Stimulated activated effector memory CD8-positive, alpha-beta T cell treated with anti-CD3 and anti-CD28 coated beads, Interleukin-12 subunit alpha, Interleukin-12 subunit beta, amount 100 ng/mL, for 72 hours (primary cell): ENCODE measurements around the gene ROR2.
A peak's percentile ranks its signal among the peaks of the same experiment; 100 is the strongest.

Experiments
- ATAC-seq: fragments of 150-1000 bp; cut with Tn5 transposase; 2 replicates; pipeline ENCODE4 v1.10.0; 2021
- DNase-seq, 2 donors: peaks; one replicate each; pipeline ENCODE4 v3.0.0; 2021 to 2022; ENCODE audit warnings: low spot score in 2 of 2
- H3K27ac Mint-ChIP-seq: one replicate; pipeline ENCODE4 v1.8.0; 2022; ENCODE audit warnings: mild to moderate bottlenecking, mixed read lengths
- H3K36me3 Mint-ChIP-seq: one replicate; pipeline ENCODE4 v1.8.0; 2022; ENCODE audit warnings: mild to moderate bottlenecking, mixed read lengths
- H3K4me1 Mint-ChIP-seq: one replicate; pipeline ENCODE4 v1.8.0; 2022; ENCODE audit warnings: mixed read lengths
- H3K4me3 Mint-ChIP-seq: one replicate; pipeline ENCODE4 v1.8.0; 2022; ENCODE audit warnings: mild to moderate bottlenecking, mixed read lengths
- H3K9me3 Mint-ChIP-seq: one replicate; pipeline ENCODE4 v1.8.0; 2022; ENCODE audit warnings: mixed read lengths

ROR2 gene

DNA sequence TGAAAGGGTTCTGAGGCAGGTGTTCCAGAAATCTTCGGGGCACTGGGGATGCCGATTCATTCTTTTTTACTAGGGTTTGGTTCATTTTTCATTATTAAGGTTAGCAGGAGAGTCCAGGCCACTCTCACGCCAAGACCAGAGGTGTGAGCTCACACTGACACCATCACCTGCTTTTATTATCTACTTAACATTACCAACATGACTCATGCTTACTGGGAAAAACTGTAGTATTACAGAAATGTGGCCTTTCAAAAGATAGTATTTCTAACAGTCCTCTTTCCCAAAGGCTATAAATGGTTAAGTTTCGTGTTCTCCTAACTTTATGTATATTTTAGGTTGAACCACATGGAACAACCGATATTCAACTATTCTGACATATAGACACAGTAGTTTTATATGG is 222.1 kb downstream of the ROR2 start:
- peaks cover 9% of the 10 kb centered on the region for H3K4me1 Mint-ChIP-seq
- H3K9me3 Mint-ChIP-seq: no peaks in the 10 kb centered on the region
- no peaks in the 10 kb centered on the region for H3K36me3 Mint-ChIP-seq
- no peak for ATAC-seq
- H3K4me3 Mint-ChIP-seq: no peak overlapping the region
- no peak overlapping the region for H3K27ac Mint-ChIP-seq
- no peak for DNase-seq

DNA sequence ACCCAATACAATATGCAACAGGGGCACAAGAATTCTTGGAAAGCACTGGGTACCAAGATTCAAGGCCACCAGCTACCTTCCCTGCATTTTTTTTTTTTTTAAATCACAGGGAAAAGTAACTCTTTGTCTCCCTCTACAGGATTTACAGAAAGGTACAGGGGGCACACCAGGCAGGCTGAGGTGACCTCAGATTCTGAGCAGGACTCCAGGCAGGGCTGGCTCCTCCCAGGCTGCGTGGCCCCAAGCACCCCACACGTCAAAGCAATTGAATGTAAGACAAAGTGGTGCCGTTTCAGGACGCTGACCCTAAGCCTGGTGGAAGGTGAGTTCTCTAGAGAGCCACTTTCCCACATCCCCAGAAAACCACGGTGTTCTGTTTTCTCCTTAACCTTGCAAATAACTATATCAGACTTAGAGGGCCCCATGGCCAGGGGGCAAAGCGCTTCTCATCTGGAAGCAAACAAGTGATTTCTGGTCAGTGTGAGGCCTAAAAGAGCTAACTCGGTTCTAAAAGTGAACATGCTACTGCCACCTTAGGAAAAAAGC is 222.6 kb downstream of the ROR2 start:
- Mint-ChIP-seq H3K27ac (no peak overlapping the region), H3K9me3 (no peaks in the 10 kb centered on the region), H3K4me3 (no peak overlapping the region), H3K4me1 (peaks cover 9% of the 10 kb centered on the region), H3K36me3 (no peaks in the 10 kb centered on the region)
- ATAC-seq: peak; percentile 88
- peak in 1 of 2 donors; percentile 64 for DNase-seq

DNA sequence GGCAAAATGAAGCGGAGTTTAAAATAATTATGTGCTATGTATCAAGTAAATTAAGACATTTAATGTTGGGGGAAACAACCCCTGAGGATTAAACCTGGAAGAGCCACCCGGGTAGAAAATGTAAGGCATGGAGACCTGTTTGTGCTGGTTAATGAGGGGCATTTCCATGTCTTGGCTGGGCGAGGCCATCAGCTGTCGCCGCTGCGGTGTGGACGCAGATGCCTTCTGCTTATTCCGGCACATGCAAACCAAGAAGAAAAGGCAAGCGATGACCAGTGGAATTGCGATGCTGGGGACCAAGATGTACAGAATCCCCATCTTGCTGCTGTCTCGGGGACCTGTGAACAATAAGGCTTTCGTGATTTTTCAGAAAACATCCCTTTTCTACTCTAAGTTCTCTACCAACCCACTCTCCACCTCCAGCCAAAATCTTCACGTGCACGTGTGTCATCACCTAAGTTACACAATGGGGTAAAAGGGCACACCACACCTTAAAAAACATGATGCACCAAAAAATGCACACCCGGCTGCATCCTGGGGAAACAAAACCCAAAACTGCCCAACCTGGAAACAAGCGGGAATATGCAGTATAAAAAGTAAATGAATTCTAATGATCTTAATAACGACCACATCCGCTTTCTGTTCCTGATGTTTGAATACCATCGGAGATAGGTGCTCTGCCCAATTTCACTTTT is 223.5 kb downstream of the ROR2 start:
- Mint-ChIP-seq H3K4me1 (peaks cover 9% of the 10 kb centered on the region), H3K27ac (peak overlapping the region; percentile 26), H3K36me3 (no peaks in the 10 kb centered on the region), H3K4me3 (no peak overlapping the region), H3K9me3 (no peaks in the 10 kb centered on the region)
- ATAC-seq (no peak), DNase-seq (no peak)

DNA sequence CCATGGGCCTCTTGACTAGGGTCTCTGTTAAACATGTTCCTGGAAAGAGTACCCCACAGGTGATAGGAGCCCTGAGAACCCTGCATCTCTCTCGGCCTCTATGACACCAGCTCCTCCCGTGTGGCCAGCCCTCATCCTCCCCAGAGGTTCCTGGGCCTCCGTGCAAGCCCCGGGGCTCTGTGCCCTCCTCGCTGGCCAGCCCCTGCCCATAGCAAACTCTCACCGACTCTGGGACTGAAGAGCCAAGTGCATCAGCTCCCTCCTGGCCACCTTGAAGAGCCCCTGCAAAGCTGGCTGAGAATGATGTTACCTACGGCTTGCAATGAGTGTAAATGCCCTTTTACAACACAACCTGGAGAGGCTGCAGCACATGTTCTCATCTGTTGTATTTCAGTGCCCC is 224.4 kb downstream of the ROR2 start:
- Mint-ChIP-seq H3K27ac (no peak overlapping the region), H3K4me1 (peaks cover 9% of the 10 kb centered on the region), H3K36me3 (no peaks in the 10 kb centered on the region), H3K9me3 (no peaks in the 10 kb centered on the region), H3K4me3 (no peak overlapping the region)
- ATAC-seq: no peak
- DNase-seq: no peak

DNA sequence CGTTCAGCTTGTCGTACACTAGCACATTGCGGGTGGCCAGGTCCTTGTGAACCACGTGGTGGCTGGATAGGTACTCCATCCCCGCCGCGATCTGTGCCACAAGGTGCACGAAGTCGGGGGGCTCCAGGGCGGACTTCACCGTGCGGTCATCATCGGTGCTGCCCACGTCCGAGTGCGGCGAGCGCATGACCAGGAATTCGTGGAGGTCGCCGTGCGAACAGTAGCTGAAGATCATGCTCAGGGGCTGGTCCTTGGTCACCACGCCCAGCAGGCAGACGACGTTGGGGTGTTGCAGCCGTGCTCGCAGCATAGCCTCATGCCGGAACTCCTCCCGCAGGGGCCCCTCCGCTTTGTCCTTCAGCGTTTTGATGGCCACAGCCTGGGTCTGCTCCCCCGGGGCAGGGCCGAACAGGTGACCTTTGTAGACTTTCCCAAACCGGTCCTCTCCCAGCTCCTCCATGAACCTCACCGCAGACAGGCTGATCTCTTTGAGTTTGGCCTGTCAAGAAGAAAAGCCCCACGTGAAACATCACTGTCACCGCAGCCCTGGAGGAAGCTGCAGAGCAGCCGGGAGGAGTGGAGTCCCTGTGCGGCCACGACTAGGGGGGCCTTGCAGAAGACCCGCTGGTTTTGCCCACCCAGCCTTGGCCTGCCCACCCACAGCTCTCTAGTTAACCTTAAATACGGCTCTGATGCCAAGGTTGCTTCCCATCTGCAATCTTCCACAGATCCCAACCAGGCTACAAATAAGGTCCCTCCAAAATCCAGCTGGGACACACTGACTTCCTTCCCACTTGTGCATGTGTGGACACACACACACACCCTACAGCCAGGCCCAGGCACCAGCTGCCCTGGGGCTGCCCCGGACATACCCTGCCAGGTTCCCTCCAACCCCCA is 225.2 kb downstream of the ROR2 start:
- Mint-ChIP-seq H3K27ac (no peak overlapping the region), H3K4me1 (peaks cover 9% of the 10 kb centered on the region), H3K9me3 (no peaks in the 10 kb centered on the region), H3K36me3 (no peaks in the 10 kb centered on the region), H3K4me3 (no peak overlapping the region)
- ATAC-seq: no peak
- no peak for DNase-seq

DNA sequence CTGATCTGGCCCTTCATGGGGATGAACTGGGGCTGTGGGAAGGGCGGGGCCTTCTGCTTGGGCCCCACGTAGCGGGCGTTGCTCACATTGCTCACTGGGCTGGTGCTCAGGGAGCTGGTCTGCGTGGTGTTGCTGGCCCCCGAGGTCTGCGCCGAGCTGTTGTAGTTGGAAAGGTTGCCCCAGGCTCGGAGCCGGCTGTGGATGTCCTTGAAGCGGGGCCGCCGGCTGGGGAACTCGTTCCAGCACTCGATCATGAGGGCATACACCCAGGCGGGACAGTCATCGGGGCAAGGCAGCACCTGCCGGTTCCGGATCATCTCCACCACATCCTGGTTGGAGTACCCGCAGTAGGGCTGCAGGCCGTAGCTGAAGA is 226.0 kb downstream of the ROR2 start:
- Mint-ChIP-seq H3K9me3 (no peaks in the 10 kb centered on the region), H3K36me3 (no peaks in the 10 kb centered on the region), H3K4me1 (peaks cover 9% of the 10 kb centered on the region), H3K27ac (no peak overlapping the region), H3K4me3 (no peak overlapping the region)
- no peak for ATAC-seq
- DNase-seq: no peak

DNA sequence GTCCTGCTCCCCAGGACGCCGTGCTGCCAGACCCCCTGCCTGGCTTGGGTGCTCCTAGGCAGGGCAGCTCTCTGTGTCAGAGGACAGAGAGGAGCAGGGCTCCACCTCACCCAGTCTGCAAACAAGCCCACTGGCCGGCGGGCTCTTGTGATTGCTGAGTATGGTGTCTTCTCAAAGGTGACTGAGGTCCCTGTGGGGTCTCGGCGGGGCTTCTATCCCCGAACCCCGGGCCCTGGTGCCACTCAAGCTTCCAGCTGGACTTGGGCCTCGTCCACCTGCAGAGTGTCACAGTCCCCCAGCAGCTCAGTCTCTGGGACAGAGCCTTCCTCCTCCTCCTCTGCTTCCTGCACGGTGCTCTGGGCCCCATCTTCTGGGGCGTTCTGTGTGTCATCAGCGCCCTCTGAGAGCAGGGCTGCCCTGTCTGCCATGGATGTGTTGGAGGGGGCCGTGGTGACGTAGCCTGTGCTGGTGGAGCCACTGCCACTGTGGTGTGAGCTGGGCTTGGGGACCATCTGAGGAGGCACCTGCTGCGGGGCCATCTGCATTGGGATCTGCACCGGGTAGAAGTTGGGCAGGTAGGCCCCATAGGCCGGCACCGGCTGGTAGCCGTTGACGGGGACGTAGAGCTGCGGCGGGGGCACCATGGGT is 226.5 kb downstream of the ROR2 start:
- no peak overlapping the region for H3K27ac Mint-ChIP-seq
- no peak overlapping the region for H3K4me3 Mint-ChIP-seq
- no peaks in the 10 kb centered on the region for H3K36me3 Mint-ChIP-seq
- H3K4me1 Mint-ChIP-seq: peaks cover 9% of the 10 kb centered on the region
- DNase-seq: no peak
- H3K9me3 Mint-ChIP-seq: no peaks in the 10 kb centered on the region
- no peak for ATAC-seq

DNA sequence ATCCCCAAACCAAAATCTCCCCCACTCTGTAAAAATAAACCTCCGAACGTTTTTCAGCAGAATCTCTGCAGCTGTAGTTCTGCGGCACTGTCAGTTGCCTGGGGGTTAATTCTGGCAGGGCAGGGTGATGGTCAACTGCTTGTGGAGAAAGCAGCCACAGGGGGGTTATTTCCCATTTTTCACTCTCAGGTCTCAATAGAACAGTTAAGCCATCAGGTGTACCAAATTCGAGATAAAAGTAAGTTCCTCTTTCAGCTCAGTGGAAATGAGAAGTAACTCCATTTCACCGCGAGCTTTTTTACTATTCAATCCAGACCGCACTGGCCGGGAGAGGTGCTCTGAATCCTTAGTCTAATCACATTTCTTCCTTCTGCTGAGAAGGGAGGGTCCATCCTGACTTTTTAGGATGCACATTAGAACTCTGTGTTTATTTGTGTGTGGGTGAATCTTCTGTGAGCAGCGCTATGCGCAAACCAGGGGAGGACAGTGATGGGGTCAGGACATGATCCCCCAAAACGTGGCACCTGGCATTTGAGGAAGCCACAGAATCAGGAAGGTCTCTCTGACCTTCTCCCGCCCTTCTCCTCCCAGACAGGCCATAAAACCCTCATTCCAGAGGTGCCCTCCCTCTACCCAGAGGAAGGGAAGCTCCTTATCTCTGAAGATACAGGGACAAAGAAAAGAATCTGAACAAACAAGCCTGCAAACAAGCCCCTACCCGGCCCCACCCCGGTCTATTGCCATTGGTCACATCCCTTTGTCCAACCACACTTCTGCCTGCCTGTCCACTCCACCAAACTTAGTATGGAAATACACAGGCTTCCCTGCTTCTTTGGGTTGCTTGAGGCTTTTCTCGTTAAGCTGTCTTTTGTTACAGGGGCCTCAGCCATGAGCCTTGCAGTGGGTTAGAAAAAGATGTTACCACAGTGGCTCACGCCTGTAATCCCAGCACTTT is 229.0 kb downstream of the ROR2 start:
- ATAC-seq (no peak), DNase-seq (no peak)
- H3K27ac Mint-ChIP-seq: peak overlapping the region; percentile 37
- H3K9me3 Mint-ChIP-seq: no peaks in the 10 kb centered on the region
- H3K36me3 Mint-ChIP-seq: no peaks in the 10 kb centered on the region
- H3K4me1 Mint-ChIP-seq: no peaks in the 10 kb centered on the region
- no peak overlapping the region for H3K4me3 Mint-ChIP-seq

DNA sequence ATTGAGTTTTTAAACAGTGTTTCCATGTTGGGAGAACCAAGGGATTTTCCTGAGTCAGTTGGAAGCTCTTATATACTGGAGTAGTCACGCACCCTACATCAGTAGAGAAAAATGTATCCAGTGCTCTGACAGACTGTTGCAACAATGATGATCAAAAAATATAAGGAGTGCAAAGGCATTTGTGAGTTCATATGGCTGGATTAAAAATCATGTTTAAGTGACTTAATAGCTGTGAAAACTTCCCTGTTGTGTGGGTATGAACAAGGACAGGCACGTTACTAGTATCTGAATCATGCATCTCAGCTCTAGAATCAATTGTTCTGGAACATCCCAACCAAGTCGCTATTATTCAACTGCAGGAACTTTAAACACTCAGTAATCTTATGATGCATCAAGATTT is 229.7 kb downstream of the ROR2 start:
- no peak overlapping the region for H3K4me3 Mint-ChIP-seq
- DNase-seq (no peak), ATAC-seq (no peak)
- no peaks in the 10 kb centered on the region for H3K4me1 Mint-ChIP-seq
- H3K27ac Mint-ChIP-seq: no peak overlapping the region
- H3K9me3 Mint-ChIP-seq: no peaks in the 10 kb centered on the region
- H3K36me3 Mint-ChIP-seq: peaks cover 3% of the 10 kb centered on the region

DNA sequence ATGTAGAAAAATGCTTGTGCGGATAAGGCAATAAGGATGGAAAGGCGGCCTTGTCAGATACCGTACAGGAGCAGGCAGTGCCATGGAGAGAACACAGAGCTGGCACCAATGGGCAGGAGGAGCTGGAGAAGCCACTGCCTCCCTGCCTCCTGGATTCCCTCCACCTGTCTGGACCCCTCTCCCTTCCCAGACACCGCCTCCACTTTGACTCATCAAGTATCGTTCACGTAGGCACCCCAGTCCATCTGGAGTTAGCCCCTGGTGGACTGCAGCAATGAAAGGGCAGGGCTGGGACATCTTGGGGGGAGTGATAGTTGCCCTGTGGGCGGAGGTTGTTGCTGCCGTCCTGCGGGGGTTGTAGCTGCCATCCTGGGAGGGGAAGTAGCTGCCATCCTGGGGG is 232.0 kb downstream of the ROR2 start:
- DNase-seq: no peak
- no peak overlapping the region for H3K4me3 Mint-ChIP-seq
- peaks cover 4% of the 10 kb centered on the region for H3K36me3 Mint-ChIP-seq
- H3K27ac Mint-ChIP-seq: no peak overlapping the region
- ATAC-seq: no peak
- no peaks in the 10 kb centered on the region for H3K4me1 Mint-ChIP-seq
- H3K9me3 Mint-ChIP-seq: no peaks in the 10 kb centered on the region

DNA sequence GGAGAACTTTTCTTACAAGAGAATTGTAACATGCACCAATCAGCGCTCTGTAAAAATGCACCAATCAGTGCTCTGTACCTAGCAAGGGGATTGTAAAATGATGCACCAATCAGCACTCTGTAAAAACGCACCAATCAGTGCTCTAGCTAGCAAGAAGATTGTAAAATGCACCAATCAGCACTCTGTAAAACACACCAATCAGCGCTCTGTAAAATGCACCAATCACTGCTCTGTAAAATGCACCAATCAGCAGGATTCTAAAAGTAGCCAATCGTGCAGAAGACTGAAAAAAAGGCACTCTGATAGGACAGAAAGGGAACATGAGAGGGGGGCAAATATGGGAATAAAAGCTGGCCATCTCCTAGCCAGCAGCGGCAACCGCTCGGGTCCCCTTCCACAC is 233.2 kb downstream of the ROR2 start:
- Mint-ChIP-seq H3K4me3 (no peak overlapping the region), H3K27ac (no peak overlapping the region), H3K9me3 (no peaks in the 10 kb centered on the region), H3K36me3 (peaks cover 4% of the 10 kb centered on the region), H3K4me1 (no peaks in the 10 kb centered on the region)
- no peak for DNase-seq
- no peak for ATAC-seq

DNA sequence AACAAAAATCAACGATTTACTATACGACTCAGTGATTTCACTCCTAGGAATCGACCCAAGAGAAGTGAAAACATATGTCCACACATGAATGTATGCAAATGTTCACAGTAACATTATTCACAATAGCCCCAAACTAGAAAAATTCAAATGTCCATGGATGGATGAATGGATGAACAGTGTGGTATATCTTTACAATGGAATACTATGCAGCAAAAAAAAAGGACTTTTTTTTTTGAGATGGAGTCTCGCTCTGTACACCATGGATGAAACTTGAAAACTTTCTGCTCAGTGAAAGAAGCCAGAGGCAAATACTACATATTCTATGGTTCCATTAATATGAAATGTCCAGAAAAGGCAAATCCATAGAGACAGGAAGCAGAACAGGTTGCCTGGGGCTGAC is 233.8 kb downstream of the ROR2 start:
- Mint-ChIP-seq H3K27ac (no peak overlapping the region), H3K36me3 (peaks cover 4% of the 10 kb centered on the region), H3K4me1 (no peaks in the 10 kb centered on the region), H3K4me3 (no peak overlapping the region), H3K9me3 (no peaks in the 10 kb centered on the region)
- DNase-seq (no peak), ATAC-seq (no peak)

DNA sequence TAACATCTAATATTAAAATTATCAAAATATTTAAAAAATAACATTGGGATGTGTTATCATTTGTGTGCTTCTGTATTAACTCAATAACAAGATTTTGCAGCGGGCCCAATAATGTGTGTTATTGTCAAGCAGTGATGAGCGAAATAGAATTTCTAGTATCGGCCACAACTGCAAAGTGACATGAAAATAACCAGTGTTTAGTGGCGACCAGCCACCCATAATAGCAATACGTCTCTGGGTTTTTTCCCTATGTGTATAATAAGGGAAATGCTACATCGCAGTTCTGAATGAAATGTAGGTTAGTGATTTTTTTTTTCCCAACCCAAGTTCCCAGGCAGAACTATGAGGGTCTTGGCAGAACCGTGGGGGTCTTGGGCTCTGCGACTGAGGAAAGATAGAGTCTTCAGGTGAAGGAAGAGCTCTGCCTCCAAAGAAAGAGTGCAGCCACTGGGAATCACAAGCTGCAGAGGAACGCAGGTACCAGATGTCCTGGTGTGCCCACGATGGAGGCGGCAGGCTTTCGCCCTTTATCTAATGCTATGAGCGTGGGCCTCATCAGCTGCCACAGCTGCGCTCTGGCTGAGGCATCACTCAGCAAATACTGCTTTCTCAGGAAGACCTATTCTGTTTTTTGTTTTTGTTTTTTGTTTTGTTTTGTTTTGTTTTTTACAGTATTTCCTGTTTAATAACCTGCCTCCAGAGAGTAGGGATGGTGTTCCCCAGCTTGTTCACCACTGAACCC is 235.0 kb downstream of the ROR2 start:
- Mint-ChIP-seq H3K36me3 (peaks cover 4% of the 10 kb centered on the region), H3K27ac (no peak overlapping the region), H3K4me3 (no peak overlapping the region), H3K4me1 (no peaks in the 10 kb centered on the region), H3K9me3 (no peaks in the 10 kb centered on the region)
- no peak for DNase-seq
- no peak for ATAC-seq
